ENCODE results near the gene CNTNAP2.

CNTNAP2 gene

GRCh38 chr7:147483634-147484292 lies 1367.2 kb downstream of the CNTNAP2 start:
- CTCF ChIA-PET: interaction anchor here (1.2 kb wide), 1 partner anchor 53 kb away, joined by 3 read pairs; no protein-coding TSS in a partner anchor
- Histone ChIP-seq H3K9me3 (ENCODE audit: control extremely low read depth in 1 of 5, control insufficient read depth in 4 of 5, insufficient read depth in 2 of 5, low read depth in 1 of 5, low read length in 4 of 5) (no peaks in the 10 kb centered on the region), H3K27me3 (replicated peaks in 2 of 5; ENCODE audit: control insufficient read depth in 4 of 5, insufficient read depth in 5 of 5, low read length in 4 of 5) (no peaks in the 10 kb centered on the region), H3K4me1 (ENCODE audit: control extremely low read depth in 1 of 4, control insufficient read depth in 4 of 4, insufficient read depth in 4 of 4, low read length in 3 of 4) (no peaks in the 10 kb centered on the region), H3K4me3 (ENCODE audit: control insufficient read depth in 1 of 7, extremely low read depth in 1 of 7, insufficient read depth in 4 of 7, low read depth in 2 of 7, low read length in 6 of 7) (no peak overlapping the region), H3K36me3 (ENCODE audit: control insufficient read depth in 4 of 4, insufficient read depth in 4 of 4, low read length in 3 of 4) (no peaks in the 10 kb centered on the region), H3K27ac (ENCODE audit: insufficient read depth in 1 of 2, low read depth in 1 of 2, low read length in 2 of 2, poor library complexity in 1 of 2, severe bottlenecking in 2 of 2) (no peak overlapping the region)
- no peak for DNase-seq
- 94% methylated on average over 2 of the region's 6 CpGs for WGBS (ENCODE audit: insufficient coverage)
- POLR2A ChIA-PET: no interaction called here

GRCh38 chr7:147485660-147486210 lies 1369.1 kb downstream of the CNTNAP2 start:
- no peaks in the 10 kb centered on the region for H3K9me3 ChIP-seq (ENCODE audit: control extremely low read depth in 1 of 5, control insufficient read depth in 4 of 5, insufficient read depth in 2 of 5, low read depth in 1 of 5, low read length in 4 of 5)
- no peaks in the 10 kb centered on the region for H3K27me3 ChIP-seq (replicated peaks in 2 of 5; ENCODE audit: control insufficient read depth in 4 of 5, insufficient read depth in 5 of 5, low read length in 4 of 5)
- ChIA-PET CTCF (no interaction called here), POLR2A (no interaction called here)
- no peaks in the 10 kb centered on the region for H3K4me1 ChIP-seq (ENCODE audit: control extremely low read depth in 1 of 4, control insufficient read depth in 4 of 4, insufficient read depth in 4 of 4, low read length in 3 of 4)
- H3K36me3 ChIP-seq (ENCODE audit: control insufficient read depth in 4 of 4, insufficient read depth in 4 of 4, low read length in 3 of 4): no peaks in the 10 kb centered on the region
- no peak for DNase-seq
- no peak overlapping the region for H3K4me3 ChIP-seq (ENCODE audit: control insufficient read depth in 1 of 7, extremely low read depth in 1 of 7, insufficient read depth in 4 of 7, low read depth in 2 of 7, low read length in 6 of 7)
- no peak overlapping the region for H3K27ac ChIP-seq (ENCODE audit: insufficient read depth in 1 of 2, low read depth in 1 of 2, low read length in 2 of 2, poor library complexity in 1 of 2, severe bottlenecking in 2 of 2)
- 100% methylated on average over 1 of the region's 4 CpGs for WGBS (ENCODE audit: insufficient coverage)

- Histone ChIP-seq H3K4me3 (ENCODE audit: control insufficient read depth in 1 of 7, extremely low read depth in 1 of 7, insufficient read depth in 4 of 7, low read depth in 2 of 7, low read length in 6 of 7) (no peak overlapping the region), H3K9me3 (ENCODE audit: control extremely low read depth in 1 of 5, control insufficient read depth in 4 of 5, insufficient read depth in 2 of 5, low read depth in 1 of 5, low read length in 4 of 5) (no peaks in the 10 kb centered on the region), H3K36me3 (ENCODE audit: control insufficient read depth in 4 of 4, insufficient read depth in 4 of 4, low read length in 3 of 4) (no peaks in the 10 kb centered on the region), H3K27me3 (replicated peaks in 2 of 5; ENCODE audit: control insufficient read depth in 4 of 5, insufficient read depth in 5 of 5, low read length in 4 of 5) (no peaks in the 10 kb centered on the region), H3K4me1 (ENCODE audit: control extremely low read depth in 1 of 4, control insufficient read depth in 4 of 4, insufficient read depth in 4 of 4, low read length in 3 of 4) (no peaks in the 10 kb centered on the region), H3K27ac (ENCODE audit: insufficient read depth in 1 of 2, low read depth in 1 of 2, low read length in 2 of 2, poor library complexity in 1 of 2, severe bottlenecking in 2 of 2) (no peak overlapping the region)
- POLR2A ChIA-PET: no interaction called here
- WGBS (ENCODE audit: insufficient coverage): 100% methylated on average over 1 of the region's 4 CpGs
- no peak for DNase-seq
- CTCF ChIA-PET: no interaction called here
Measured at GRCh38 chr7:147492606-147493005, 1376.0 kb downstream of the CNTNAP2 start.

- ChIA-PET CTCF (no interaction called here), POLR2A (no interaction called here)
- no peak for DNase-seq
- Histone ChIP-seq H3K27ac (ENCODE audit: insufficient read depth in 1 of 2, low read depth in 1 of 2, low read length in 2 of 2, poor library complexity in 1 of 2, severe bottlenecking in 2 of 2) (no peak overlapping the region), H3K9me3 (ENCODE audit: control extremely low read depth in 1 of 5, control insufficient read depth in 4 of 5, insufficient read depth in 2 of 5, low read depth in 1 of 5, low read length in 4 of 5) (no peaks in the 10 kb centered on the region), H3K4me3 (ENCODE audit: control insufficient read depth in 1 of 7, extremely low read depth in 1 of 7, insufficient read depth in 4 of 7, low read depth in 2 of 7, low read length in 6 of 7) (no peak overlapping the region), H3K27me3 (replicated peaks in 2 of 5; ENCODE audit: control insufficient read depth in 4 of 5, insufficient read depth in 5 of 5, low read length in 4 of 5) (no peaks in the 10 kb centered on the region), H3K4me1 (ENCODE audit: control extremely low read depth in 1 of 4, control insufficient read depth in 4 of 4, insufficient read depth in 4 of 4, low read length in 3 of 4) (no peaks in the 10 kb centered on the region), H3K36me3 (ENCODE audit: control insufficient read depth in 4 of 4, insufficient read depth in 4 of 4, low read length in 3 of 4) (no peaks in the 10 kb centered on the region)
- no CpG with 5 or more reads among the region's 1 CpG for WGBS (ENCODE audit: insufficient coverage)
Measured at GRCh38 chr7:147496209-147496608, 1379.6 kb downstream of the CNTNAP2 start.

- Histone ChIP-seq H3K27ac (ENCODE audit: insufficient read depth in 1 of 2, low read depth in 1 of 2, low read length in 2 of 2, poor library complexity in 1 of 2, severe bottlenecking in 2 of 2) (no peak overlapping the region), H3K4me3 (ENCODE audit: control insufficient read depth in 1 of 7, extremely low read depth in 1 of 7, insufficient read depth in 4 of 7, low read depth in 2 of 7, low read length in 6 of 7) (no peak overlapping the region), H3K9me3 (ENCODE audit: control extremely low read depth in 1 of 5, control insufficient read depth in 4 of 5, insufficient read depth in 2 of 5, low read depth in 1 of 5, low read length in 4 of 5) (no peaks in the 10 kb centered on the region), H3K36me3 (ENCODE audit: control insufficient read depth in 4 of 4, insufficient read depth in 4 of 4, low read length in 3 of 4) (no peaks in the 10 kb centered on the region), H3K4me1 (ENCODE audit: control extremely low read depth in 1 of 4, control insufficient read depth in 4 of 4, insufficient read depth in 4 of 4, low read length in 3 of 4) (no peaks in the 10 kb centered on the region), H3K27me3 (replicated peaks in 2 of 5; ENCODE audit: control insufficient read depth in 4 of 5, insufficient read depth in 5 of 5, low read length in 4 of 5) (no peaks in the 10 kb centered on the region)
- no peak for DNase-seq
- WGBS (ENCODE audit: insufficient coverage): 100% methylated on average over 1 of the region's 1 CpG
- CTCF ChIA-PET: no interaction called here
- POLR2A ChIA-PET: no interaction called here
Measured at GRCh38 chr7:147497246-147497645, 1380.6 kb downstream of the CNTNAP2 start.

GRCh38 chr7:147498081-147498480 lies 1381.5 kb downstream of the CNTNAP2 start:
- POLR2A ChIA-PET: no interaction called here
- no peak overlapping the region for H3K4me3 ChIP-seq (ENCODE audit: control insufficient read depth in 1 of 7, extremely low read depth in 1 of 7, insufficient read depth in 4 of 7, low read depth in 2 of 7, low read length in 6 of 7)

GRCh38 chr7:147509035-147509501 lies 1392.5 kb downstream of the CNTNAP2 start:
- CTCF ChIA-PET: no interaction called here
- POLR2A ChIA-PET: no interaction called here
- Histone ChIP-seq H3K9me3 (ENCODE audit: control extremely low read depth in 1 of 5, control insufficient read depth in 4 of 5, insufficient read depth in 2 of 5, low read depth in 1 of 5, low read length in 4 of 5) (no peaks in the 10 kb centered on the region), H3K4me3 (ENCODE audit: control insufficient read depth in 1 of 7, extremely low read depth in 1 of 7, insufficient read depth in 4 of 7, low read depth in 2 of 7, low read length in 6 of 7) (no peak overlapping the region), H3K27me3 (replicated peaks in 2 of 5; ENCODE audit: control insufficient read depth in 4 of 5, insufficient read depth in 5 of 5, low read length in 4 of 5) (no peaks in the 10 kb centered on the region), H3K27ac (ENCODE audit: insufficient read depth in 1 of 2, low read depth in 1 of 2, low read length in 2 of 2, poor library complexity in 1 of 2, severe bottlenecking in 2 of 2) (no peak overlapping the region), H3K36me3 (ENCODE audit: control insufficient read depth in 4 of 4, insufficient read depth in 4 of 4, low read length in 3 of 4) (no peaks in the 10 kb centered on the region), H3K4me1 (ENCODE audit: control extremely low read depth in 1 of 4, control insufficient read depth in 4 of 4, insufficient read depth in 4 of 4, low read length in 3 of 4) (no peaks in the 10 kb centered on the region)
- DNase-seq: no peak
- 90% methylated on average over 2 of the region's 3 CpGs for WGBS (ENCODE audit: insufficient coverage)

More at GRCh38 chr7:147498081-147498480, 1381.5 kb downstream of the CNTNAP2 start:
- CTCF ChIA-PET: no interaction called here
- H3K27me3 ChIP-seq (replicated peaks in 2 of 5; ENCODE audit: control insufficient read depth in 4 of 5, insufficient read depth in 5 of 5, low read length in 4 of 5): no peaks in the 10 kb centered on the region
- 94% methylated on average over 1 of the region's 2 CpGs for WGBS (ENCODE audit: insufficient coverage)
- H3K36me3 ChIP-seq (ENCODE audit: control insufficient read depth in 4 of 4, insufficient read depth in 4 of 4, low read length in 3 of 4): no peaks in the 10 kb centered on the region
- H3K9me3 ChIP-seq (ENCODE audit: control extremely low read depth in 1 of 5, control insufficient read depth in 4 of 5, insufficient read depth in 2 of 5, low read depth in 1 of 5, low read length in 4 of 5): no peaks in the 10 kb centered on the region
- H3K27ac ChIP-seq (ENCODE audit: insufficient read depth in 1 of 2, low read depth in 1 of 2, low read length in 2 of 2, poor library complexity in 1 of 2, severe bottlenecking in 2 of 2): no peak overlapping the region
- no peaks in the 10 kb centered on the region for H3K4me1 ChIP-seq (ENCODE audit: control extremely low read depth in 1 of 4, control insufficient read depth in 4 of 4, insufficient read depth in 4 of 4, low read length in 3 of 4)
- DNase-seq: no peak

Measured in common myeloid progenitor, CD34-positive (primary cell).